Stimulated activated CD8-positive, alpha-beta memory T cell treated with anti-CD3 and anti-CD28 coated beads, Interleukin-4, amount 100 ng/mL, for 48 hours (primary cell): ENCODE results near the gene MDH1B.

Experiments
- DNase-seq: peaks from one replicate; pipeline ENCODE4 v3.0.0-alpha.2; 2020

MDH1B gene

DNA sequence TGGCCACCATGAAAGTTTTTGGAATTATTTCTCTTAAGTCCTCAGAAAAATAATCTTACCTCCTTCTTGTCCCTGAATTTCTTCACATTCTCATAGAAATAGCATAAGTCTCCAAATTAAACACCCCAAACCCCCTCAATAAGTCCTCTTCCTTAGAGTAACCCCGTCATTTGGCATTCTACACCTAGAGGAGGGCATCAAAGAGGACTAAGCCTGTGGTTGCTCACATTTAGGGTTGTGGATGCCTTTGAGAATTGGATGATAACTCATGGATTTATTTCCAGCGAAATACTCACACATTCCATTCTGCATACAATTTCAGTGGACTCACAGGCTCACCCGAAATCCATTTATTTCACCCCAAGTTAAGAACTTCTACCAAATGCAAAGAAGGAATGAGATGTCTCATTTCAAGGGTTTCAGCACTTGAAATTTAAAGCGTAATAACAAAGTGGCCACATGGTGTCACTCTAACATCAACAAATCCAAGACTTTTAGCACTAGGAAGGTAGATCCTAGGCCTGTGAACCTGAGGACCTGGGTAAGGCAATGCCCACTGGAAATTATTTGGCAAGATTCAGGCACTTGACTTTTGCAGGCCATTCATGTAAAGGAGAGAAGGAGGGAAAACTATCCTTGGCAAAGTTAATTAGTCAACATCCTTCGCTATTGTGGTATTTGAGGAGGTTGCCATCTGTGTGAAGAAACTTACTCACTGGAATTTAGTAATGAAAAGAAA lies 71.6 kb downstream of the MDH1B start:
- peak; percentile 35 for DNase-seq

GRCh38 chr2:206692971-206693370 lies 72.2 kb downstream of the MDH1B start:
- DNase-seq: no peak

GRCh38 chr2:206688990-206689389 lies 76.1 kb downstream of the MDH1B start:
- no peak for DNase-seq

DNA sequence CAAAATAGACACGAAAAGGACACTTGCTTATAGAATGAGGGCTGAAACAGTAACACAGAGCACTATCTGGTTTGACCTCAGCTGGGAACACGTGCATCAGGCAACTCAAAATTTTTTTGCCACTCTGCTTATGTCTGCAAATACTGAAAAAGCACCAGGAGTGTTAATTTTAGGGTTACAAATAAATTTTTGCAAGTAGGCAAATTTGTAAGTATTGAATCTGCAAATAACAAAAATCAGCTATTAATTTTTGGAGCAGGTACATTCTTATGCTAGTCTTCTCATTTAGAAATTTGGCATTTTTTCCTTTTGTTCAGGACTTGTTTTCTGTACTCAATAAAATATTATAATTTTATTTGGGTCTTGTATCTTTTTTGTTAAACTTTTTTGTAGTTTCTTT lies 76.7 kb downstream of the MDH1B start:
- no peak for DNase-seq
